HepG2 (cell line): Measurements from ENCODE around the gene RHAG. TPM values are rescaled to one million over a fixed set of nuclear protein-coding genes. Genes with fewer than 3 reads are reported as not detected.

Experiments
- ARID3A ChIP-seq: IDR thresholded peaks from 2 replicates; pipeline ENCODE4 v1.6.1; 2012; ENCODE audit warnings: low read depth, low read length, improper control_type of control experiment
- ASH2L ChIP-seq: fragments of 300-600, 200-600 bp; sonication (generic); IDR thresholded peaks from 2 replicates; pipeline ENCODE4 v1.7.0; 2017; ENCODE audit warnings: low read depth, mild to moderate bottlenecking, moderate library complexity, mixed read lengths, low read length; ENCODE audit not compliant: insufficient read length
- ELF3 ChIP-seq: IDR thresholded peaks from 2 replicates; pipeline ENCODE4 v1.6.1; 2016; ENCODE audit warnings: missing genetic modification reagents, missing compliant biosample characterization
- ELF4 ChIP-seq: sonication (generic); formaldehyde crosslinking; IDR thresholded peaks from 2 replicates; pipeline ENCODE4 v1.5.0; 2020; ENCODE audit warnings: missing genetic modification reagents, mild to moderate bottlenecking, moderate library complexity, borderline replicate concordance
- FOSL1 ChIP-seq: sonication (generic); formaldehyde crosslinking; IDR thresholded peaks from 2 replicates; pipeline ENCODE4 v1.9.0; 2021; ENCODE audit warnings: missing genetic modification reagents, borderline replicate concordance
- FOXA1 ChIP-seq, 2 experiments: fragments of 450-650 bp in 1 of 2; sonication (generic) in 1 of 2; formaldehyde crosslinking in 1 of 2; IDR thresholded peaks; 2 replicates each; pipeline versions ENCODE4 v1.4.0 to v1.6.1; 2016 to 2020; ENCODE audit warnings: missing genetic modification reagents in 1 of 2
- FOXP4 ChIP-seq: sonication (generic); formaldehyde crosslinking; IDR thresholded peaks from 2 replicates; pipeline ENCODE4 v1.4.0; 2020; ENCODE audit warnings: missing genetic modification reagents
- GPN1 ChIP-seq: sonication (generic); formaldehyde crosslinking; IDR thresholded peaks from 2 replicates; pipeline ENCODE4 v1.5.1; 2020; ENCODE audit warnings: missing genetic modification reagents, borderline replicate concordance
- HMG20A ChIP-seq: IDR thresholded peaks from 2 replicates; pipeline ENCODE4 v1.6.1; 2016; ENCODE audit warnings: borderline replicate concordance
- IRF2 ChIP-seq: IDR thresholded peaks from 2 replicates; pipeline ENCODE4 v1.6.1; 2018; ENCODE audit warnings: missing genetic modification reagents, missing compliant biosample characterization
- PAF1 ChIP-seq: IDR thresholded peaks from 2 replicates; pipeline ENCODE4 v1.6.1; 2016; ENCODE audit warnings: missing genetic modification reagents, missing compliant biosample characterization
- PAXIP1 ChIP-seq: sonication (generic); formaldehyde crosslinking; conservative IDR thresholded peaks from 2 replicates; pipeline ENCODE4 v1.4.0; 2020; ENCODE audit warnings: mild to moderate bottlenecking, missing genetic modification reagents, moderate library complexity
- PHF5A ChIP-seq: IDR thresholded peaks from one replicate; pipeline ENCODE4 v1.6.1; 2018; ENCODE audit warnings: low read depth, missing genetic modification reagents; ENCODE audit not compliant: unreplicated experiment
- RXRB ChIP-seq: IDR thresholded peaks from 2 replicates; pipeline ENCODE4 v1.6.1; 2016; ENCODE audit warnings: borderline replicate concordance, missing genetic modification reagents, missing compliant biosample characterization
- SIX1 ChIP-seq: sonication (generic); formaldehyde crosslinking; IDR thresholded peaks from 2 replicates; pipeline ENCODE4 v1.4.0; 2020; ENCODE audit warnings: missing genetic modification reagents, borderline replicate concordance
- SOX5 ChIP-seq: IDR thresholded peaks from 2 replicates; pipeline ENCODE4 v1.6.1; 2016; ENCODE audit warnings: borderline replicate concordance
- TBX3 ChIP-seq: fragments of 450-650 bp; IDR thresholded peaks from 2 replicates; pipeline ENCODE4 v1.6.1; 2017; ENCODE audit warnings: antibody characterized with exemption, mild to moderate bottlenecking, inconsistent platforms, borderline replicate concordance
- TEAD3 ChIP-seq: optimal IDR thresholded peaks from 2 replicates; pipeline ENCODE3; 2016; ENCODE audit warnings: borderline replicate concordance
- TGIF2 ChIP-seq: IDR thresholded peaks from 2 replicates; pipeline ENCODE4 v1.6.1; 2016; ENCODE audit warnings: control low read depth, missing compliant biosample characterization
- ZNF138 ChIP-seq: sonication (generic); formaldehyde crosslinking; IDR thresholded peaks from 2 replicates; pipeline ENCODE4 v1.5.0; 2020; ENCODE audit warnings: mild to moderate bottlenecking, low read depth, missing genetic modification reagents
- ZNF20 ChIP-seq: sonication (generic); formaldehyde crosslinking; IDR thresholded peaks from 2 replicates; pipeline ENCODE4 v1.4.0; 2020; ENCODE audit warnings: mild to moderate bottlenecking, moderate library complexity, missing genetic modification reagents
- ZNF224 ChIP-seq: sonication (generic); formaldehyde crosslinking; IDR thresholded peaks from 2 replicates; pipeline ENCODE4 v1.5.0; 2020; ENCODE audit warnings: mild to moderate bottlenecking, missing genetic modification reagents
- ZNF264 ChIP-seq: sonication (generic); formaldehyde crosslinking; IDR thresholded peaks from 2 replicates; pipeline ENCODE4 v1.4.0; 2020; ENCODE audit warnings: missing genetic modification reagents
- ZNF644 ChIP-seq: IDR thresholded peaks from 2 replicates; pipeline ENCODE4 v1.6.1; 2016; ENCODE audit warnings: low read depth
- ZNF878 ChIP-seq: sonication (generic); formaldehyde crosslinking; IDR thresholded peaks from 2 replicates; pipeline ENCODE4 v1.8.1; 2023; ENCODE audit warnings: mild to moderate bottlenecking, missing genetic modification reagents, moderate library complexity
- polyA plus RNA-seq, 8 experiments: library from polyadenylated mRNA; depleted of rRNA in 3 of 8; stranded (reverse) in 7 of 8; unstranded in 1 of 8; fragments of >200 nt; fragmentation: Illumina TruSeq in 4 of 8; extraction: Trizol in 4 of 8; gene quantifications; 2 replicates each; pipeline versions ENCODE4 v1.2.1 to v1.2.3, GENCODE V29; 2011 to 2016; ENCODE audit warnings: low read depth in 4 of 8, missing spikeins in 1 of 8, mixed read lengths in 1 of 8; ENCODE audit not compliant: insufficient read depth in 1 of 8
- total RNA-seq, 5 experiments: library from RNA; depleted of rRNA; stranded (reverse); fragments of >200 nt; fragmentation: Illumina TruSeq; extraction: Trizol; gene quantifications; 2 replicates each; pipeline ENCODE4 v1.2.3, GENCODE V29; 2016; ENCODE audit warnings: low read depth in 1 of 5

RHAG gene
- total and polyA plus RNA-seq, 2 of the 13 experiments (the other 11 are each of a cell fraction or from before 2014, with no cell fraction given): not detected

GRCh38 chr6:49556429-49556837 is 80.2 kb downstream of the RHAG start (continued):
- TF ChIP-seq TBX3: peak; percentile 78; the same call in 1 of the 2 replicates
- peak; percentile 94 for TF ChIP-seq ELF3
- 0 out of 2 replicates have a peak, but pooled peaks have one; percentile 12 for TF ChIP-seq ZNF264 (CRISPR knock-in tag)
- peak; percentile 52; the same call in 1 of the 2 replicates for TF ChIP-seq SIX1 (CRISPR knock-in tag)
- TF ChIP-seq HMG20A (CRISPR knock-in tag): peak; percentile 64; the same call in 1 of the 2 replicates
- TF ChIP-seq FOXA1 (IDR thresholded peaks at IDR 0.05): peak; percentile 62; the same call in 1 of the 2 replicates
- TF ChIP-seq FOXA1 (CRISPR knock-in tag; IDR thresholded peaks at IDR 0.05): peak; percentile 91
- TF ChIP-seq ZNF20: no peak
- TF ChIP-seq PAXIP1 (CRISPR knock-in tag): peak; percentile 63
- TF ChIP-seq ZNF138 (CRISPR knock-in tag): no peak
- TF ChIP-seq PAF1 (CRISPR knock-in tag): no peak
- TF ChIP-seq TEAD3 (CRISPR knock-in tag): peak; percentile 37
- no peak for TF ChIP-seq ASH2L
- no peak for TF ChIP-seq ZNF224 (CRISPR knock-in tag)
- no peak for TF ChIP-seq TGIF2 (CRISPR knock-in tag)
- TF ChIP-seq FOXP4 (CRISPR knock-in tag): 0 out of 2 replicates have a peak, but pooled peaks have one; percentile 56
- 0 out of 2 replicates have a peak, but pooled peaks have one; percentile 39 for TF ChIP-seq ZNF644 (CRISPR knock-in tag)
- no peak for TF ChIP-seq GPN1 (CRISPR knock-in tag)
- no peak for TF ChIP-seq IRF2 (CRISPR knock-in tag)
- peak; percentile 35; the same call in 1 of the 2 replicates for TF ChIP-seq RXRB (CRISPR knock-in tag)
- peak; percentile 38 for TF ChIP-seq PHF5A (CRISPR knock-in tag)
- peak; percentile 62; the same call in 1 of the 2 replicates for TF ChIP-seq SOX5 (CRISPR knock-in tag)
- TF ChIP-seq ELF4: peak; percentile 71; the same call in 1 of the 2 replicates
- peak; percentile 89 for TF ChIP-seq ARID3A
- TF ChIP-seq FOSL1 (CRISPR knock-in tag): peak; percentile 83
- TF ChIP-seq ZNF878 (CRISPR knock-in tag): 0 out of 2 replicates have a peak, but pooled peaks have one; percentile 40
